SKM-1 (cell line): ENCODE results near the gene MUCL1.

Experiments used
- DNase-seq: peaks from one replicate; lab custom pipeline; 2025; ENCODE audit not compliant: unreplicated experiment; lab: John Stamatoyannopoulos, UW

The MUCL1 gene

DNA sequence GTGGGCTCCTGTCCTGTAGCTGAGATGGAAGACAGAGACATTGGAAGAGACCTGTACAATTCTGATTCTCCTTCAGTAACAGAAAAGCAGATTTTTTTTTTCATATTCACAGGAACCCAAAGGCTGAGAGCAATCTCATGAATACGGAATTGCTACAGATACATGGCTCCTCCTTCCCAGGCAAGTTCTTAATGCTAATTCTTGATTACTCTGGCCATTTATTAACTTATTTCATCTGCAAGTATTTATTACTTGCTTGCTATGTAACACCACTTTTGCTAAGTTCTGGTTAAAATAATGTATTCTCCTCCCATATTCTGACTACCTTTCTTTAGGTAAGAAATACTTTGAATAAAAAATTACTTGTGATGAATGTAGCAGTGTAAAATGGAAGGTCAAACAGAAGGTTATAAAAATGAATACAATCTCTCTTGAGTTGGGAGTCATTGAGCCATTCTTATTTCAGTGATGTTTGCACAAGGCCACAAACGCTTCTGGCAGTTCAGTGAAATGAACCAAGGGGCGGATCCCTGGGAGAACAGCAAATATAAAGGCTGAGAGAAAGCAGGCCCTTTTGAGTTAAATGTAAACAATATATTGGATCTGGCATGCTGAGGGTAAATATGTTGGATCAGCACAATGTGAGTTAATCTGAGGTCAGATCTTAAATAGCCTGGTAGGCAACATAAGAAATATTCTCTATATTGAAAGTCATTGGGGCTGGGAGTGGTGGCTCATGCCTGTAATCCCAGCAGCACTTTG, 37.6 kb downstream of the MUCL1 start:
- DNase-seq, result no peak
